IMR-90 (cell line): ENCODE data around the gene PHF20. TPM values are rescaled to one million over a fixed set of nuclear protein-coding genes. Genes with fewer than 3 reads are reported as not detected.

Experiments used
- ATAC-seq: fragments of 200-7000 bp; cut with Tn5 transposase; 2 replicates; pipeline ENCODE4 v1.9.1; 2020; ENCODE audit warnings: low read depth, mild to moderate bottlenecking, moderate library complexity
- BruUV-seq: library from RNA; stranded (reverse); fragments of 400-500 nt; replicated peaks from 2 replicates; lab custom pipeline; 2021; lab: Mats Ljungman, UMichigan
- CTCF ChIA-PET: fragments of 300-600 bp; formaldehyde crosslinking; extraction: SDS; loops from one replicate; lab custom pipeline; 2021; ENCODE audit warnings: antibody characterized with exemption; lab: Yijun Ruan, JAX
- POLR2A ChIA-PET: fragments of 300-600 bp; sonication (Branson Sonifier 250); formaldehyde crosslinking; loops from one replicate; lab custom pipeline; 2022; ENCODE audit warnings: antibody characterized with exemption; ENCODE audit not compliant: unreplicated experiment; lab: Charles Lee
- DNase-seq: peaks from one replicate; pipeline ENCODE4 v3.0.0; 2013
- H2AFZ ChIP-seq: replicated peaks from 2 replicates; pipeline ENCODE3; 2013; ENCODE audit warnings: low read length, mild to moderate bottlenecking; ENCODE audit not compliant: poor library complexity
- H2AK5ac ChIP-seq: 2 replicates; pipeline ENCODE4 v1.6.1; 2013; ENCODE audit warnings: low read depth, low read length, inconsistent platforms
- H2AK9ac ChIP-seq: replicated peaks from 2 replicates; pipeline ENCODE3; 2013; ENCODE audit warnings: mild to moderate bottlenecking, low read depth, low read length, moderate library complexity; ENCODE audit not compliant: poor library complexity
- H2BK120ac ChIP-seq: 2 replicates; pipeline ENCODE4 v1.6.1; 2013; ENCODE audit warnings: low read depth, low read length, inconsistent platforms
- H2BK15ac ChIP-seq: 3 replicates; pipeline ENCODE4 v1.6.1; 2013; ENCODE audit warnings: low read depth, low read length, inconsistent platforms
- H2BK20ac ChIP-seq: 2 replicates; pipeline ENCODE4 v1.6.1; 2013; ENCODE audit warnings: low read depth, mild to moderate bottlenecking, inconsistent platforms, low read length, moderate library complexity
- H2BK5ac ChIP-seq: 2 replicates; pipeline ENCODE4 v1.6.1; 2013; ENCODE audit warnings: mild to moderate bottlenecking, low read depth, low read length, inconsistent platforms; ENCODE audit not compliant: poor library complexity, severe bottlenecking
- H3K14ac ChIP-seq: replicated peaks from 2 replicates; pipeline ENCODE4 v1.6.1; 2013; ENCODE audit warnings: low read depth, low read length, inconsistent platforms
- H3K18ac ChIP-seq: 2 replicates; pipeline ENCODE4 v1.6.1; 2013; ENCODE audit warnings: low read depth, low read length, control low read depth
- H3K23ac ChIP-seq: 2 replicates; pipeline ENCODE4 v1.6.1; 2013; ENCODE audit warnings: low read depth, low read length, inconsistent platforms
- H3K27ac ChIP-seq: 2 replicates; pipeline ENCODE4 v1.5.1; 2013; ENCODE audit warnings: mild to moderate bottlenecking, control low read depth, low read length; ENCODE audit not compliant: insufficient read depth
- H3K27me3 ChIP-seq: 2 replicates; pipeline ENCODE4 v1.6.1; 2013; ENCODE audit warnings: low read length; ENCODE audit not compliant: control insufficient read depth, insufficient read depth
- H3K36me3 ChIP-seq: 2 replicates; pipeline ENCODE4 v1.6.1; 2013; ENCODE audit warnings: low read length, mixed read lengths; ENCODE audit not compliant: control insufficient read depth, insufficient read depth
- H3K4ac ChIP-seq: 2 replicates; pipeline ENCODE4 v1.6.1; 2013; ENCODE audit warnings: low read depth, low read length, inconsistent platforms
- H3K4me1 ChIP-seq: 2 replicates; pipeline ENCODE4 v1.6.1; 2013; ENCODE audit warnings: low read length, mixed read lengths; ENCODE audit not compliant: control insufficient read depth, insufficient read depth
- H3K4me2 ChIP-seq: 2 replicates; pipeline ENCODE4 v1.6.1; 2013; ENCODE audit warnings: low read depth, mild to moderate bottlenecking, control low read depth, low read length, moderate library complexity
- H3K4me3 ChIP-seq: 2 replicates; pipeline ENCODE4 v1.5.1; 2013; ENCODE audit warnings: low read depth, mild to moderate bottlenecking, control low read depth, low read length, moderate library complexity; ENCODE audit not compliant: insufficient read depth
- H3K56ac ChIP-seq: 2 replicates; pipeline ENCODE4 v1.6.1; 2013; ENCODE audit warnings: low read length, inconsistent platforms; ENCODE audit not compliant: insufficient read depth; ENCODE audit errors: extremely low read depth
- H3K79me1 ChIP-seq, 2 experiments: 2 replicates each; pipeline ENCODE4 v1.6.1; 2013; ENCODE audit warnings: low read length in 2 of 2, inconsistent platforms in 1 of 2, low read depth in 1 of 2
- H3K9ac ChIP-seq: 2 replicates; pipeline ENCODE4 v1.6.1; 2013; ENCODE audit warnings: low read depth, low read length, control low read depth
- H3K9me1 ChIP-seq: 2 replicates; pipeline ENCODE4 v1.6.1; 2013; ENCODE audit warnings: low read length, inconsistent platforms; ENCODE audit not compliant: insufficient read depth
- H3K9me3 ChIP-seq: 2 replicates; pipeline ENCODE4 v1.6.1; 2013; ENCODE audit warnings: low read length; ENCODE audit not compliant: control insufficient read depth, insufficient read depth
- H4K20me1 ChIP-seq: 2 replicates; pipeline ENCODE4 v1.6.1; 2013; ENCODE audit warnings: low read length, inconsistent platforms; ENCODE audit not compliant: insufficient read depth
- H4K5ac ChIP-seq: 2 replicates; pipeline ENCODE4 v1.6.1; 2013; ENCODE audit warnings: mild to moderate bottlenecking, low read depth, low read length, control low read depth
- H4K8ac ChIP-seq, 2 experiments: 2 replicates each; pipeline ENCODE4 v1.6.1; 2013; ENCODE audit warnings: low read depth in 2 of 2, low read length in 2 of 2, control low read depth in 1 of 2, inconsistent platforms in 1 of 2
- H4K91ac ChIP-seq: 2 replicates; pipeline ENCODE4 v1.6.1; 2013; ENCODE audit warnings: low read depth, low read length, inconsistent platforms; ENCODE audit not compliant: insufficient read depth
- BHLHE40 ChIP-seq: fragments of 150-350 bp; IDR thresholded peaks from 2 replicates; pipeline ENCODE4 v1.6.1; 2016; ENCODE audit warnings: mild to moderate bottlenecking, low read depth, low read length
- CEBPB ChIP-seq: IDR thresholded peaks from 2 replicates; pipeline ENCODE4 v1.6.1; 2012; ENCODE audit warnings: low read depth, low read length, improper control_type of control experiment
- CHD1 ChIP-seq: IDR thresholded peaks from 2 replicates; pipeline ENCODE4 v1.6.1; 2012; ENCODE audit warnings: low read depth, low read length, improper control_type of control experiment
- CTCF ChIP-seq: conservative IDR thresholded peaks from 2 replicates; pipeline ENCODE4 v1.5.1; 2012; ENCODE audit warnings: mild to moderate bottlenecking, low read depth, low read length, improper control_type of control experiment
- MAFK ChIP-seq: IDR thresholded peaks from 2 replicates; pipeline ENCODE4 v1.6.1; 2012; ENCODE audit warnings: low read depth, low read length, improper control_type of control experiment
- MAZ ChIP-seq: IDR thresholded peaks from 2 replicates; pipeline ENCODE4 v1.6.1; 2012; ENCODE audit warnings: low read depth, mild to moderate bottlenecking, low read length, improper control_type of control experiment, moderate library complexity, borderline replicate concordance
- MXI1 ChIP-seq: IDR thresholded peaks from 2 replicates; pipeline ENCODE4 v1.6.1; 2012; ENCODE audit warnings: low read depth, mild to moderate bottlenecking, low read length, moderate library complexity, borderline replicate concordance
- NFE2L2 ChIP-seq: fragments of 150-350 bp; IDR thresholded peaks from 2 replicates; pipeline ENCODE4 v1.6.1; 2016; ENCODE audit warnings: low read depth, mild to moderate bottlenecking, low read length
- POLR2A ChIP-seq: IDR thresholded peaks from 2 replicates; pipeline ENCODE4 v1.6.1; 2012; ENCODE audit warnings: mild to moderate bottlenecking, low read depth, low read length
- RAD21 ChIP-seq: IDR thresholded peaks from 2 replicates; pipeline ENCODE4 v1.6.1; 2012; ENCODE audit warnings: low read length, improper control_type of control experiment
- RCOR1 ChIP-seq: IDR thresholded peaks from 2 replicates; pipeline ENCODE4 v1.6.1; 2012; ENCODE audit warnings: mild to moderate bottlenecking, low read length, improper control_type of control experiment; ENCODE audit not compliant: insufficient replicate concordance
- RFX5 ChIP-seq: IDR thresholded peaks from 2 replicates; pipeline ENCODE4 v1.8.0; 2012; ENCODE audit warnings: low read depth, mild to moderate bottlenecking, low read length, moderate library complexity
- SMC3 ChIP-seq: fragments of 150-350 bp; IDR thresholded peaks from 2 replicates; pipeline ENCODE4 v1.6.1; 2016; ENCODE audit warnings: low read depth, mild to moderate bottlenecking, antibody characterized with exemption, low read length, moderate library complexity
- USF2 ChIP-seq: fragments of 150-350 bp; IDR thresholded peaks from 2 replicates; pipeline ENCODE4 v1.6.1; 2017; ENCODE audit warnings: mild to moderate bottlenecking, antibody characterized with exemption, low read length, low read depth
- WGBS, 2 experiments: methylation state at CpG; one replicate each; pipeline versions ENCODE4 v1.1.5 to v1.1.7; 2013; ENCODE audit warnings: missing lambda C conversion rate in 2 of 2; ENCODE audit not compliant: insufficient read length in 1 of 2; ENCODE audit errors: extremely low coverage in 2 of 2; 5-methylcytosine and 5-hydroxymethylcytosine counted together
- dilution Hi-C: fragments of 300-500 bp; cut with HindIII; formaldehyde crosslinking; loops from one replicate; pipeline ENCODE4 v1.14.3; 2018; ENCODE audit warnings: low sequenced_read_pairs; ENCODE audit not compliant: unreplicated experiment
- in situ Hi-C: fragments of 300-500 bp; cut with MboI; formaldehyde crosslinking; loops from 3 replicates; pipeline ENCODE4 v1.14.3; 2019; ENCODE audit warnings: low sequenced_read_pairs, inconsistent platforms, mixed read lengths
- intact Hi-C: fragments of 100-400 bp; cut with micrococcal nuclease; formaldehyde crosslinking; loops from 2 replicates; pipeline ENCODE4 v1.10.0; 2022
- polyA plus RNA-seq, 3 experiments: library from polyadenylated mRNA; depleted of rRNA; stranded (reverse); fragments of >200 nt; gene quantifications; 2 replicates each; pipeline ENCODE4 v1.2.3, GENCODE V29; 2012; ENCODE audit warnings: low replicate concordance in 1 of 3
- total RNA-seq: library from RNA; depleted of rRNA; stranded (reverse); fragments of >200 nt; gene quantifications from 2 replicates; pipeline ENCODE4 v1.2.3, GENCODE V29; 2012

The PHF20 gene
- total and polyA plus RNA-seq, 2 of the 4 experiments (the other 2 are of a cell fraction), result 22.0 to 22.5 TPM

GRCh38 chr20:35724321-35725230, 47.2 kb upstream of the PHF20 start:
- Histone ChIP-seq H2AK9ac (no peak overlapping the region), H3K4ac (no peak overlapping the region), H3K18ac (no peak overlapping the region), H3K79me1 (peaks cover 17 to 57% of the 10 kb centered on the region in 2 experiments), H2BK120ac (no peak overlapping the region), H4K20me1 (peaks cover 96% of the 10 kb centered on the region), H2BK5ac (no peak overlapping the region), H4K5ac (no peak overlapping the region), H3K9ac (no peak overlapping the region), H3K9me3 (no peaks in the 10 kb centered on the region), H3K36me3 (peaks cover 79% of the 10 kb centered on the region), H3K4me1 (no peaks in the 10 kb centered on the region), H3K23ac (no peak overlapping the region), H4K8ac (no peak overlapping the region), H3K9me1 (peaks cover 8% of the 10 kb centered on the region), H3K56ac (no peak overlapping the region), H4K91ac (no peak overlapping the region), H2BK20ac (no peak overlapping the region), H3K27ac (no peak overlapping the region), H3K14ac (no peak overlapping the region), H2AFZ (no peak overlapping the region), H3K4me3 (no peak overlapping the region), H3K4me2 (no peak overlapping the region), H2AK5ac (no peak overlapping the region), H3K27me3 (no peaks in the 10 kb centered on the region), H2BK15ac (no peak overlapping the region)
- TF ChIP-seq RAD21, result no peak
- TF ChIP-seq MAFK, result no peak
- no peak for TF ChIP-seq NFE2L2
- TF ChIP-seq SMC3, result no peak
- no peak for TF ChIP-seq USF2
- TF ChIP-seq RCOR1, result no peak
- no peak for TF ChIP-seq CEBPB
- TF ChIP-seq CTCF, result no peak
- TF ChIP-seq POLR2A, result no peak
- no peak for TF ChIP-seq BHLHE40
- TF ChIP-seq MXI1, result no peak
- TF ChIP-seq RFX5, result no peak
- no peak for TF ChIP-seq CHD1
- no peak for TF ChIP-seq MAZ
- no peak for ATAC-seq
- intact Hi-C loops (no loop called here), dilution Hi-C loops (no loop called here), in situ Hi-C loops (no loop called here)
- CTCF ChIA-PET, result interaction anchor here (0.5 kb wide), 1 partner anchor 959 kb away, joined by 3 read pairs; no protein-coding TSS in a partner anchor
- BruUV-seq, result no TSS peak
- POLR2A ChIA-PET, result no interaction called here
- WGBS, 2 experiments, result 73% methylated on average over 2 of the region's 13 CpGs; no CpG with 5 or more reads in 1 of the 2 experiments
- DNase-seq, result no peak
